NCI-H128 (cell line): ENCODE data around the gene CYLD.

Experiments
- DNase-seq: peaks from one replicate; lab custom pipeline; 2025; ENCODE audit not compliant: unreplicated experiment; lab: John Stamatoyannopoulos, UW

Gene CYLD

GRCh38 chr16:50776037-50776436 lies 34.2 kb downstream of the CYLD start:
- no peak for DNase-seq

GRCh38 chr16:50778284-50779163 lies 36.6 kb downstream of the CYLD start:
- no peak for DNase-seq

GRCh38 chr16:50781043-50781442 lies 39.2 kb downstream of the CYLD start:
- no peak for DNase-seq

- no peak for DNase-seq
These were observed 39.6 kb downstream of the CYLD start for GRCh38 chr16:50781518-50781917.

- no peak for DNase-seq
These were observed 47.9 kb downstream of the CYLD start for GRCh38 chr16:50789757-50790156.

GRCh38 chr16:50791522-50791921 lies 49.6 kb downstream of the CYLD start:
- DNase-seq = no peak

GRCh38 chr16:50796829-50797228 lies 54.9 kb downstream of the CYLD start:
- DNase-seq = no peak

- DNase-seq = no peak
These were observed 55.6 kb downstream of the CYLD start for GRCh38 chr16:50797456-50797855.

- no peak for DNase-seq
These were observed 58.2 kb downstream of the CYLD start for GRCh38 chr16:50800074-50800473.

GRCh38 chr16:50801036-50801435 lies 59.1 kb downstream of the CYLD start:
- DNase-seq = no peak

GRCh38 chr16:50802000-50802399 lies 60.1 kb downstream of the CYLD start:
- no peak for DNase-seq

- DNase-seq = no peak
These were observed 61.1 kb downstream of the CYLD start for GRCh38 chr16:50802961-50803360.

- no peak for DNase-seq
These were observed 62.5 kb downstream of the CYLD start for GRCh38 chr16:50804290-50804907.

GRCh38 chr16:50806099-50807062 lies 64.5 kb downstream of the CYLD start:
- peak; percentile 51 for DNase-seq

- DNase-seq = no peak
These were observed 67.1 kb downstream of the CYLD start for GRCh38 chr16:50808929-50809538.

- DNase-seq = no peak
These were observed 67.7 kb downstream of the CYLD start for GRCh38 chr16:50809561-50809960.

GRCh38 chr16:50810241-50810965 lies 68.5 kb downstream of the CYLD start:
- DNase-seq = no peak

- no peak for DNase-seq
These were observed 70.2 kb downstream of the CYLD start for GRCh38 chr16:50812046-50812445.

GRCh38 chr16:50812876-50813466 lies 71.1 kb downstream of the CYLD start:
- no peak for DNase-seq

GRCh38 chr16:50814052-50814451 lies 72.2 kb downstream of the CYLD start:
- DNase-seq = no peak
